LNCaP clone FGC (cell line): ENCODE results near the gene UNC13D.

Experiments
- DNase-seq: peaks from one replicate; pipeline ENCODE4 v3.0.0-alpha.2; 2011; ENCODE audit warnings: low read depth
- H3K4me3 ChIP-seq: 2 replicates; pipeline ENCODE4 v1.5.1; 2011; ENCODE audit warnings: mild to moderate bottlenecking, low read depth, low read length, control low read depth
- TF ChIP-seq, protein P1 (sequence below): IDR thresholded peaks from 2 replicates; pipeline ENCODE4 v1.5.1; 2012; ENCODE audit warnings: mild to moderate bottlenecking; ENCODE audit not compliant: control insufficient read depth, insufficient read depth; ENCODE audit errors: extremely low read depth

Gene UNC13D

DNA sequence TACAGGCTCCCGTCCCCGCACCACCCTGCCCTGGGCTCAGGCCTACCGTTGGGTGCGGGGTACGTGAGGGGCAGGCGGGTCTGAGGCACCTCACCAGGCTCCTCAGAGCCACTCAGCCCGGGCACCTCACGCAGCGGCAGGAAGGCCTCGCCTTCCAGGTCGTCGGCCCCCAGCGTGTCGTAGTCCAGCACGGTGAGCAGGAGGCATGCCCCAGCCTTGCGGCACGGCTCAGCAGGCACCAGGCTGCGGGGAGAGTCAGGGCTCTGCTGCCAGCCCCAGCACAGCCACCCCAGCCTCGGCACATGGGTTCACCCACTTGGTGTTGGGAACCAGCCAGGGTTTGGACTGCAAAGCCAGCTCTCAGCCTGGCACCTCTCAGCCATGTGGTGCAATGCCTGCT lies 15.5 kb downstream of the UNC13D start:
- TF ChIP-seq, protein P1, sequence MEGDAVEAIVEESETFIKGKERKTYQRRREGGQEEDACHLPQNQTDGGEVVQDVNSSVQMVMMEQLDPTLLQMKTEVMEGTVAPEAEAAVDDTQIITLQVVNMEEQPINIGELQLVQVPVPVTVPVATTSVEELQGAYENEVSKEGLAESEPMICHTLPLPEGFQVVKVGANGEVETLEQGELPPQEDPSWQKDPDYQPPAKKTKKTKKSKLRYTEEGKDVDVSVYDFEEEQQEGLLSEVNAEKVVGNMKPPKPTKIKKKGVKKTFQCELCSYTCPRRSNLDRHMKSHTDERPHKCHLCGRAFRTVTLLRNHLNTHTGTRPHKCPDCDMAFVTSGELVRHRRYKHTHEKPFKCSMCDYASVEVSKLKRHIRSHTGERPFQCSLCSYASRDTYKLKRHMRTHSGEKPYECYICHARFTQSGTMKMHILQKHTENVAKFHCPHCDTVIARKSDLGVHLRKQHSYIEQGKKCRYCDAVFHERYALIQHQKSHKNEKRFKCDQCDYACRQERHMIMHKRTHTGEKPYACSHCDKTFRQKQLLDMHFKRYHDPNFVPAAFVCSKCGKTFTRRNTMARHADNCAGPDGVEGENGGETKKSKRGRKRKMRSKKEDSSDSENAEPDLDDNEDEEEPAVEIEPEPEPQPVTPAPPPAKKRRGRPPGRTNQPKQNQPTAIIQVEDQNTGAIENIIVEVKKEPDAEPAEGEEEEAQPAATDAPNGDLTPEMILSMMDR: no peak
- DNase-seq: no peak
- H3K4me3 ChIP-seq: no peak overlapping the region

DNA sequence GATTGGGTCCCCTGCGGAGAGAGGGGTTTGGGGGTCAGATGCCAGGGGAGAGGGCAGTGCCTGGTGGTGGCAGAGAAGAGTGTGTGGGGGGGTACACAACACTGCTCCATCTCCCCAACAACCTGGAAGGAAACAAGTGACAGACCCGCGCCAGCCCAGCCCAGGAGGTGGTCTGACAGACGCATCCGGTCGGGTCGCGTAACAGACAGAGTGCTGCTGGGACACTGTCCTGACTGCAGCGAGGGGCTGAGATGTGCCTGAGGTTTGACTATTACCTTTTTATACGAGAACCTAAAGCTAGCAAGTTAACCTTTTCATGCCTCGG lies 16.2 kb downstream of the UNC13D start:
- H3K4me3 ChIP-seq: no peak overlapping the region
- TF ChIP-seq, protein P1: no peak
- DNase-seq: no peak

DNA sequence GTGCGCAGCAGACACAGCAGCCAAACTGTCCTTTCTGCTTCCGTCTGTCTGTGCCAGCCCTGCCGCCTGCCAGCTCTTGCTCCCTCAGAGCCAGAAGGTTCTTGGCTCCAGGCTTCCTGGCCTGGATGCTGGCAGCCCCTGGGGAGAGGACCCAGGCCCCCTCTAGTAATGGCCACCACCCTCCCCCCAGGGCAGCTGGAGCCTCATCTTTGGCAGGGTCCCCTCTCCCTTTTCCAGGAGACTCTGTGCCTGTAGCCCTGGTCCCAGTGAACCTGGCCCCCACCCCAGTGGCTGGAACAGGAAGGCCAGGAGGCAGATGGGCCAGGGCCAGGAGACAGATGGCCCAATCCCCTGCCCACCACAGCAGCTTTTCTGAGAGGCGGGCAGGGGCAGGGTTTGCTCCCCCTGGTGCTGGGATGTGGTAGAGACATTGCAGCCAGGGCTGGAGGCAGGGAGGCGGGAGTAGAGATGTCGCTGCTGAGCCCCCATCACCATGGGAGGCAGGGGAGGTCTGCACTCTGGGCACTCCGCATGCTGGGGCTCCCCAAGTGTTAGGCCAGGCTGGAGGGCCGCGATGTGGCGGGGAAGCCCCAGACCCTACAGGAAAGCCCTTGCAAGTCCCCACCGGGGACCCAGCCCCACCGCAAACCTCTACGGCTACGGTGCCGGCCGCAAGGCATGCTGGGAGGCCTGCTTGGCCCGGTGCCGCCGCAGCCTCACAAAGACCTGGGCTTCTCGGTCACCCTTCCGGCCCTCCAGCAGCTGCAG lies 16.7 kb downstream of the UNC13D start:
- DNase-seq: no peak
- no peak overlapping the region for H3K4me3 ChIP-seq
- TF ChIP-seq, protein P1: peak; percentile 44

DNA sequence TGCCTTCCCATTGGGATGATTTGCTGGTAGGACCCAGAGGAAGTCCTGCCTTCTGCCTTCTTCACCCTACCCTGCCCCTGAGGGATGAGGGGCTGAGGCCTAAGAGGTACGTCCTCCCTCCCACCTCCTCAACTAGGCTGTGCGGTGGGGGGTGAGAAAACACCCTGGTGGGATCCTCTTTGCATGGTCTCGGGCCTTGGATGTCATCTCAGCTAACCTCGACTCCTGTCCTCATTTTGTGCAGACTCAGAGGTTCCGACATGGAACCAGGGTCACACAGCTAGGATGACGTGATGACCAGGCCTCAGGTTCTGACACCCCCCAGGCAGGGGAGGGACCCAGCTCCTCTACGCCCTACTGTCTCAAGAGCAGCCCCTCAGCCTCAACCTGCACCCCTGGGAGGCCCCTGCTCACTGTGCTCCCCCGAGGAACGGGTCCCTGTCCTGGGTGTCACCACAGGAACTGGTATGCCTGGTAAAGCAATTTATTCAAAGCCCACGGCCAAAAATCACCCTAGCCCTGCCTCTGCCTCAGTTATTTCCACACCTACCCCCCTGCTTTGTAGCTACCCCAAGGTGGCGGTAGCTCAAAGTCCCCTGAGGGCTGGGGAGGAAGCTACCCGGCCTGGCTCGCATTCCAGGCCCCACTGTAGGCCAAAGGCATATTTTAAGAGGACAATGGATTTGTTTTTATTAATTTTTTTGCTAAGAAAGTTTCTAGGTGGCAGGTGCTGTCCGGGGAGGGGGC lies 17.5 kb downstream of the UNC13D start:
- no peak overlapping the region for H3K4me3 ChIP-seq
- TF ChIP-seq, protein P1: no peak
- DNase-seq: no peak

DNA sequence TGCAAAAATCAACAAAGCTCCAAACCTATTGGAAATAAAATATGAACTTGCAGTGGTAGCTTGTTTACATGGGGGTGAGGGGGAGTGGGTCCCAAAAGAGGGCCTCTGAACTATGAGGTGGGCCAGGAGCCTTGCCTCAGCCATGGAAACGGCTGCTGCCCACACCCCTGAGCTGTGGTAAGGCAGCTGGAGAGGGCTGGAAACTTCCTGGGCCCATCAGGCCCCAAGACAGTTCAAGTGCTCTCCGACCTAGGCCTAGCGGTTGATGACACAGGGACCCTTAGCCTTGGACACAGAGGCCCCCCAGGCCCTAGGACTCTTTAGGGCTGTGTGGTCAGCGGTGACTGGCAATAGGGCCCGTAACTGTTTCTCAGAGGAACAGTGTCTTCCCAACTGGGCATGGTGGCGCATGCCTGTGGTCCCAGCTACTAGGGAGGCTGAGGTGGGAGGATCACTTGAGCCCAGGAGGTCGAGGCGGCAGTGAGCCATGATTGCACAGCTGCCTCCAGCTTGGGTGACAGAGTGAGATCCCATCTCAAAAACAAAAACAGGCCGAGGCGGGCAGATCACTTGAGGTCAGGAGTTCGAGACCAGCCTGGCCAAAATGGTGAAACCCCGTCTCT lies 18.3 kb downstream of the UNC13D start:
- DNase-seq: no peak
- no peak overlapping the region for H3K4me3 ChIP-seq
- TF ChIP-seq, protein P1: no peak

DNA sequence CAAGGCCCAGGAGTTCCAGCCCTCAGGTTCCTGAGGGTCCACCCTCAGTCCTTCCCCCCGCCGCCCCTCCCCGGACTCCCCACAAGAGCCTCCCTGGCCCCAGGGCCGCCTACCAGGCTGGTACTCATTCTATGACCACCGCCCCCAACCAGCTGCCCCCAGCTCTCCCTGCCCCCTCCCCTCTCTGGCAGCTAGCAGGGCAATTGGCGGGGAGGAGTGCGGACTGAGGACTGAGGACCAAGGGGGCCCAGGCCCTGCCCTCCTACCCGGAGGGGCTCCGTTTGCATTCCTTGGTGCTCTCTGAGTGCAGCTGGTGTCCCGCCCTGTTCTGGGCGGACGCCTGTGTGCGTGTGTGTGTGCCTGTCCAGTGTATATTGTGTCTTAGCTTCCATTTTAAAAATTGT lies 19.1 kb downstream of the UNC13D start:
- no peak overlapping the region for H3K4me3 ChIP-seq
- no peak for DNase-seq
- TF ChIP-seq, protein P1: no peak
